Measurements from ENCODE around the gene HSD17B12.
"Not testable (repeated sequence)": the region's sequence is repeated elsewhere in the genome, so short reads cannot be mapped to it uniquely, and the experiment has no call there.

The HSD17B12 gene

GRCh38 chr11:43751726-43752125, 71.2 kb downstream of the HSD17B12 start:
- no peak for DNase-seq (ENCODE audit: low read depth)
- H3K4me3 ChIP-seq (ENCODE audit: low read depth, low read length) = no peak overlapping the region
- no peak for TF ChIP-seq CTCF (IDR thresholded peaks at IDR 0.05; ENCODE audit: low read depth, low read length, missing control alignments)

- no peak for DNase-seq (ENCODE audit: low read depth)
- no peak for TF ChIP-seq CTCF (IDR thresholded peaks at IDR 0.05; ENCODE audit: low read depth, low read length, missing control alignments)
- H3K4me3 ChIP-seq (ENCODE audit: low read depth, low read length) = no peak overlapping the region
Measured at GRCh38 chr11:43756575-43756974, 76.0 kb downstream of the HSD17B12 start.

GRCh38 chr11:43758927-43759326, 78.4 kb downstream of the HSD17B12 start:
- no peak for TF ChIP-seq CTCF (IDR thresholded peaks at IDR 0.05; ENCODE audit: low read depth, low read length, missing control alignments)
- DNase-seq (ENCODE audit: low read depth) = no peak
- H3K4me3 ChIP-seq (ENCODE audit: low read depth, low read length) = no peak overlapping the region

GRCh38 chr11:43760902-43761301, 80.4 kb downstream of the HSD17B12 start:
- TF ChIP-seq CTCF (IDR thresholded peaks at IDR 0.05; ENCODE audit: low read depth, low read length, missing control alignments) = no peak
- DNase-seq (ENCODE audit: low read depth) = no peak
- H3K4me3 ChIP-seq (ENCODE audit: low read depth, low read length) = no peak overlapping the region

- no peak for TF ChIP-seq CTCF (IDR thresholded peaks at IDR 0.05; ENCODE audit: low read depth, low read length, missing control alignments)
- no peak for DNase-seq (ENCODE audit: low read depth)
- H3K4me3 ChIP-seq (ENCODE audit: low read depth, low read length) = no peak overlapping the region
Measured at GRCh38 chr11:43765194-43765593, 84.7 kb downstream of the HSD17B12 start.

GRCh38 chr11:43768654-43769053, 88.1 kb downstream of the HSD17B12 start:
- not testable (repeated sequence) for H3K4me3 ChIP-seq (ENCODE audit: low read depth, low read length); DNase-seq (ENCODE audit: low read depth)

- no peak for DNase-seq (ENCODE audit: low read depth)
- TF ChIP-seq CTCF (IDR thresholded peaks at IDR 0.05; ENCODE audit: low read depth, low read length, missing control alignments) = no peak
- no peak overlapping the region for H3K4me3 ChIP-seq (ENCODE audit: low read depth, low read length)
Measured at GRCh38 chr11:43770173-43770572, 89.6 kb downstream of the HSD17B12 start.

GRCh38 chr11:43772733-43773132, 92.2 kb downstream of the HSD17B12 start:
- H3K4me3 ChIP-seq (ENCODE audit: low read depth, low read length) = no peak overlapping the region
- no peak for DNase-seq (ENCODE audit: low read depth)
- no peak for TF ChIP-seq CTCF (IDR thresholded peaks at IDR 0.05; ENCODE audit: low read depth, low read length, missing control alignments)

Measured in GM12864 (cell line).